ENCODE data around the gene CIDEB. TPM values are rescaled to one million over a fixed set of nuclear protein-coding genes. Genes with fewer than 3 reads are reported as not detected.

Gene CIDEB
- total RNA-seq, 1 donor from 2014 or later: 1.1 TPM

- DNase-seq (ENCODE audit: low read depth): no peak
- no peak overlapping the region for H3K4me3 ChIP-seq (ENCODE audit: low read depth, low read length)
- peaks cover 1% of the 10 kb centered on the region for H3K36me3 ChIP-seq (ENCODE audit: control insufficient read depth, insufficient read depth, low read length)
- H3K27me3 ChIP-seq (ENCODE audit: control insufficient read depth, insufficient read depth, low read length): no peaks in the 10 kb centered on the region
- TF ChIP-seq CTCF (IDR thresholded peaks at IDR 0.05; ENCODE audit: insufficient read depth, low read length, poor library complexity, severe bottlenecking): peak; percentile 60
These were observed 10.4 kb downstream of the CIDEB start for GRCh38 chr14:24297190-24297964.

GRCh38 chr14:24296341-24297157, 11.2 kb downstream of the CIDEB start:
- Histone ChIP-seq H3K27me3 (ENCODE audit: control insufficient read depth, insufficient read depth, low read length) (no peaks in the 10 kb centered on the region), H3K36me3 (ENCODE audit: control insufficient read depth, insufficient read depth, low read length) (no peaks in the 10 kb centered on the region), H3K4me3 (ENCODE audit: low read depth, low read length) (no peak overlapping the region)
- peak; percentile 80 for TF ChIP-seq CTCF (IDR thresholded peaks at IDR 0.05; ENCODE audit: insufficient read depth, low read length, poor library complexity, severe bottlenecking)
- peak; percentile 85 for DNase-seq (ENCODE audit: low read depth)

GRCh38 chr14:24293525-24293924, 14.3 kb downstream of the CIDEB start:
- peaks cover 1% of the 10 kb centered on the region for H3K36me3 ChIP-seq (ENCODE audit: control insufficient read depth, insufficient read depth, low read length)
- TF ChIP-seq CTCF (IDR thresholded peaks at IDR 0.05; ENCODE audit: insufficient read depth, low read length, poor library complexity, severe bottlenecking): no peak
- DNase-seq (ENCODE audit: low read depth): no peak
- H3K27me3 ChIP-seq (ENCODE audit: control insufficient read depth, insufficient read depth, low read length): no peaks in the 10 kb centered on the region
- no peak overlapping the region for H3K4me3 ChIP-seq (ENCODE audit: low read depth, low read length)

- Histone ChIP-seq H3K36me3 (ENCODE audit: control insufficient read depth, insufficient read depth, low read length) (peaks cover 1% of the 10 kb centered on the region), H3K27me3 (ENCODE audit: control insufficient read depth, insufficient read depth, low read length) (no peaks in the 10 kb centered on the region), H3K4me3 (ENCODE audit: low read depth, low read length) (no peak overlapping the region)
- no peak for TF ChIP-seq CTCF (IDR thresholded peaks at IDR 0.05; ENCODE audit: insufficient read depth, low read length, poor library complexity, severe bottlenecking)
- DNase-seq (ENCODE audit: low read depth): no peak
These were observed 15.5 kb downstream of the CIDEB start for GRCh38 chr14:24292118-24292807.

GRCh38 chr14:24291446-24292117, 16.2 kb downstream of the CIDEB start:
- no peak for TF ChIP-seq CTCF (IDR thresholded peaks at IDR 0.05; ENCODE audit: insufficient read depth, low read length, poor library complexity, severe bottlenecking)
- no peak overlapping the region for H3K4me3 ChIP-seq (ENCODE audit: low read depth, low read length)
- H3K27me3 ChIP-seq (ENCODE audit: control insufficient read depth, insufficient read depth, low read length): no peaks in the 10 kb centered on the region
- peaks cover 1% of the 10 kb centered on the region for H3K36me3 ChIP-seq (ENCODE audit: control insufficient read depth, insufficient read depth, low read length)
- DNase-seq (ENCODE audit: low read depth): no peak
